ENCODE measurements around the gene KPNA4.
"Not testable (repeated sequence)": the region's sequence is repeated elsewhere in the genome, so short reads cannot be mapped to it uniquely, and the experiment has no call there.

The KPNA4 gene

GRCh38 chr3:160482796-160483195, 82.6 kb downstream of the KPNA4 start:
- DNase-seq = no peak

DNA sequence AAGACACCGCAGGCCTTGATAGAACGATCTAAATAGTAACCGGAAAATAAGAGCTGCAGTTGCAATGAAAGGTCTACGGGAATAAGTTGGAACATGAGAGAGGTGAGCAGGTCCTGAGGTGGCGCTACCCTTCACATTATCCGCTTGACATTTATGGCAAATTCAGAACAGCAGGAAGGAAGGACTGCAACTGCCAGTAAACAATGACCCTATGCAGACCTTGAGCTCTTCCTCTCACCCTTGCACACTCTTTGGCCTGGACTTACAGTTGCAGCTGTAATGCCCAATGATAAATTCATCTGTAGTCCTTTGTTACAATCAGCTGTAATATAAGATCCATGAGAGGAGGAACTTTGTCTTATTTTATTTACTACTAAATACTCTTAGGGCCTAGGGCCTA, 83.5 kb downstream of the KPNA4 start:
- DNase-seq = no peak

- no peak for DNase-seq
These were observed 84.4 kb downstream of the KPNA4 start for GRCh38 chr3:160480931-160481330.

- DNase-seq = no peak
These were observed 86.0 kb downstream of the KPNA4 start for GRCh38 chr3:160479376-160479775.

- DNase-seq = no peak
These were observed 87.0 kb downstream of the KPNA4 start for GRCh38 chr3:160478338-160478737.

- no peak for DNase-seq
These were observed 87.6 kb downstream of the KPNA4 start for GRCh38 chr3:160477750-160478149.

DNA sequence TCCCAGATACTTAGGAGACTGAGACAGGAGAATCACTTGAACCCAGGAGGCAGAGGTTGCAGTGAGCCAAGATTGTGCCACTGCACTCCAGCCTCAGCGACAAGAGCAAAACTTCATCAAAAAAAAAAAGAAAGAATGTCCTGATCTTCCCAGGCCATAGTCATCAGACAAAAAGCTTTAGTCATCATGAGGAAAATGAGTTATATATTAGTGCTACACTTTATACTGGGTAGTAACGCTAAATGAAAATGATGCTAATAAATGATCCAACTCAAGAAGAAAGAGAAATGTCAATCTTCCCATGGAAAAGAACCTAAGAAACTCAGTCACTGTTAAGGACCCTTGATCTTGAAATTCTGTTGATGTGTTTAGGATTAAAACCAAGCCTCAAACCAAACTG, 89.5 kb downstream of the KPNA4 start:
- DNase-seq = no peak

DNA sequence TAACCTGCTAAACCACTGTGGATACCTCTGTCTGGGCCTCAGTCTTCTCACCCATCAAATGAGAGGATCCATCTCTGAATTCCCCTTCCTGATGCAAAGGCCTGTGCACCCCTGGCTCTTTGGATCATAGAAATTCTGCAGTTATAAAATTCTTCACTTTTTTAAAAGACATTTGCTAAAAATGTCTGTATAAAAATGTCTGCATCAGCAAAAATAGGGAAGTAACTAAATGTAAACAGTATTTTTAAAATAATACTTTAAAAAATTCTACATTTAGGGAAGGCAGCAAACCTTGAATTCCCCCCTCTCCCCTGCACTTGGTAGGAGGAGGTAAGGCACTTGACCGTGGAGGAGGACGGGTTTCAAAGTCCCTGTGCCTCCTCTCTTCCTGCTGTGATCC, 90.2 kb downstream of the KPNA4 start:
- DNase-seq = no peak

GRCh38 chr3:160474416-160474838, 90.9 kb downstream of the KPNA4 start:
- no peak for DNase-seq

- no peak for DNase-seq
These were observed 91.4 kb downstream of the KPNA4 start for GRCh38 chr3:160473978-160474377.

DNA sequence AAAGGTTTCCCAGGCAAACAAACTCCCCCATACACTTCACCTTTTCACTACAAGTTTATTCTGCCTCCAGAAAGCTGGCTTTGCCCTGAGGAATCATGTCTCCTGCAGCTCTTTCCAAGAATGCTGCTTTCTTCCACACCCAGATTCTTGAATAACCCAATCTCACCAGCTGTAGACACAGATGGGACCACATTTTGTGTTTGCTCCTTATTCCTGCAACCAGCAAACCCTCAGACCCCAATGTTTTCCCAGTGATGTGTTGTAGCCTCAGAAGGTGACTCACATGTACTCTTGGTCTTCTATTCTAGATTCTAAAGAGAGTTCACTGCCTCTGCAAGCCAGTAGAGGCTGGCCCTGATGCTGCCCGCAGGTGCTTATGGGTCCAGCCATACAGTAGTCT, 92.2 kb downstream of the KPNA4 start:
- no peak for DNase-seq

- DNase-seq = no peak
These were observed 93.0 kb downstream of the KPNA4 start for GRCh38 chr3:160472344-160472743.

- no peak for DNase-seq
These were observed 93.5 kb downstream of the KPNA4 start for GRCh38 chr3:160471892-160472291.

DNA sequence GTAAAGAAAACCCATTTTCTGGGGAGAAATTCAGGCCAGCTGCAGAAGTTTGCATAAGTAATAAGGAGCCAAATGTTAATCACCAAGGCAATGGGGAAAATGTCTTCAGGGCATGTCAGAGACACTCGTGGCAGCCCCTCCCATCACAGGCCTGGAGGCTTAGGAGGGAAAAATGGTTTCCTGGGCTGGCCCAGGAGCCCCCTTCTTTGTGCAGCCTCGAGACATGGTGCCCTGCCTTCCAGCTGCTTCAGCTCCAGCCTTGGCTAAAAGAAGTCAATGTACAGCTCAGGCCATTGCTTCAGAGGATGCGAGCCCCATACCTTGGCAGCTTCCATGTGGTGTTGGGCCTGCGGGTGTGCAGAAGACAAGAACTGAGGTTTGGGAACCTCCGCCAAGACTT, 95.2 kb downstream of the KPNA4 start:
- DNase-seq = no peak

DNA sequence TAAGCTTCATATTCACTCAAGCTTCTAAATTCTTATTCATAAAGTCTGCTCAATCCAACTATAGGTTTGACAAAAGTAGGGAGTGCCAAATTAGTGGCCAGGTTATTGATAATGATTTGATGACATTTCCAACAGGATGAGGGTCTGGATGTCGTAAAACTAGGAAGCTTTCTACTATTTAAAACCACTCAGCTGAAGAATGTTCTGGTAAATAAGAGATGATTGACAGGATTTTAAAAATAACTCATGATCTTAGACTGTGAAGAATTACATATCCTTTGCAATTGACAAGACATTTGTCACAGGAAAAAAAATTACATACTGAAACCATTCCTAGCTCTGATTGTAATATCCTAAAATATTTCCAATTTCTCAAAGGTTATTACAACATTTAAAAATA, 100.4 kb downstream of the KPNA4 start:
- no peak for DNase-seq

DNA sequence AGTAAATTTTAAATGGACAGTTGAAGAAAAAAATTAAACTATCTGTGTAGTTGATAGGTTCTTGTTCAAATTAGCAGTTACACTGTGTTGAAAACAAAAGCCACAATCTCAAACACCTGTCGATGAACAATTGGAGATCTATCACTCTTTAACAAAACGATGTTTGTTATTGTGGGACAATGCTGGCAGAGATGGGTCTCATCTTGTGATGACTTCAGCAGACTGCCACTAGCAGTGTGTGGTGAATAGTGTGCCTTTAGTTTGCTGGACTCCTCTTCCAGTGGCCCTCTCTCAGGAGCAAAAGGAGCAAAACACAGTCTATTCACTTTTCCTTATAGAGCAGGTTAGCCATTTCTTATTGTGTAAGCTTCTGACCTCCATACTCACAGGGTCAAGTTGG, 101.0 kb downstream of the KPNA4 start:
- DNase-seq = no peak

DNA sequence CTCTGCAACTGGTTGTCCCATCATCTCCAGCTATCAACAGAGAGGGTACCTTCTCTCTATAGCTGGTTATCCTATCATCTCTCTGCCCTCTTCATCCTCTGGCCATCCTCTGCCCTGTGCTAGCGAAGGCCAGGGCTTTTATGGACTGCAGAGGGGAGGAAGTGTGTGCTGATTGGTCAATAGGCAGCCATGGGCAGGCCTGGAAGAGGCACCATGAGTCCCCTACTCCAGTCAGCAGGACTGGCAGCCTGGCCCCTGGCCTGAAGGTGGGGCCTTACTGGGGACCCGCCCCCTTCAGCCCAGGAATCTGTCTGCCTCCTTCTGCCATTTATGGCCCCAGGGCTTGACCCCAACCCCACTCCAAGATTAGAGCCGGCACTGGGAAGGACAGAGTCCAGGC, 105.3 kb downstream of the KPNA4 start:
- no peak for DNase-seq

- DNase-seq = no peak
These were observed 105.9 kb downstream of the KPNA4 start for GRCh38 chr3:160459450-160459970.

- DNase-seq = no peak
These were observed 107.2 kb downstream of the KPNA4 start for GRCh38 chr3:160458151-160458550.

- no peak for DNase-seq
These were observed 109.5 kb downstream of the KPNA4 start for GRCh38 chr3:160455846-160456245.

- DNase-seq = no peak
These were observed 110.4 kb downstream of the KPNA4 start for GRCh38 chr3:160454995-160455394.

- not testable (repeated sequence) for DNase-seq
These were observed 113.1 kb downstream of the KPNA4 start for GRCh38 chr3:160452251-160452650.

GRCh38 chr3:160451602-160452001, 113.8 kb downstream of the KPNA4 start:
- no peak for DNase-seq

DNA sequence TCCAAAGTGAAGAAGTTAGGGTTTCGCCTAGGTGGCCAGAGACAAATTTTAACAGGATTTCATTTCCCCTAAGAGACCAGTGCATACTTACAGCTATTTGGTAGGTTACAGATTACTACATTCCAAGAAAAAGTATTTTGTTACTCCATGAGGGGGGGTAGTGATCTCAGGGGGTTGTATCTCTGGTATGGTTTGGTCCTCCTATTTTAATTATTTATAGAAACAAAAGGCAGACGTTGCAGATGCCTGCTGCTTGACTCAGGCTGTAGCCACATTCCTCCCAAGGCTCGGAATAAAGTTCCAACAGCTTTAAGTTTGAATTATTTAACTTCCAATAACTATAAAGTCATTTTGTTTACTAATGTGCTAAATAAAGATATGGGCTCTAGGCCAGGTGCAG, 114.5 kb downstream of the KPNA4 start:
- no peak for DNase-seq

GRCh38 chr3:160449636-160450598, 115.5 kb downstream of the KPNA4 start, which contains the start of gene TRIM59:
Gene TRIM59, minus strand, starts transcription at chr3:160449786. Its CDS starts 10,603 bp downstream, at chr3:160439183.
- peak; percentile 90 for DNase-seq

All from NCI-H526 treated with DMSO at 0.1 percent for 48 hours (cell line).